ENCODE data around the gene SHROOM1. TPM values are rescaled to one million over a fixed set of nuclear protein-coding genes. Genes with fewer than 3 reads are reported as not detected.

Gene SHROOM1
- total RNA-seq, 1 experiment from 2014 or later: 23.3 TPM

GRCh38 chr5:132828846-132829494 lies 1.5 kb downstream of the SHROOM1 start:
- no peak for TF ChIP-seq EZH2 (IDR thresholded peaks at IDR 0.05; ENCODE audit: low read depth)
- no peak for TF ChIP-seq CTCF (conservative IDR thresholded peaks at IDR 0.05)
- Histone ChIP-seq H2AFZ (peak overlapping the region; percentile 89; the same call in 1 of the 2 replicates), H4K20me1 (ENCODE audit: insufficient read depth) (no peaks in the 10 kb centered on the region; the same call in 1 of the 2 replicates), H3K4me3 (peak overlapping the region; percentile 83; the same call in 1 of the 2 replicates), H3K4me2 (peak overlapping the region; percentile 90), H3K4me1 (replicated peaks; ENCODE audit: insufficient read depth) (peaks cover 14% of the 10 kb centered on the region; the same call in 1 of the 2 replicates), H3K27me3 (ENCODE audit: insufficient read depth, low read depth) (no peaks in the 10 kb centered on the region), H3K9me3 (ENCODE audit: insufficient read depth, low read depth) (no peaks in the 10 kb centered on the region), H3K79me2 (ENCODE audit: low read depth) (peaks cover 17% of the 10 kb centered on the region), H3F3A (ENCODE audit: insufficient read depth, low read depth) (no peaks in the 10 kb centered on the region), H3K9me2 (ENCODE audit: insufficient read depth) (no peaks in the 10 kb centered on the region), H3K36me3 (ENCODE audit: low read depth) (no peaks in the 10 kb centered on the region), H3K27ac (no peak overlapping the region)
- TSS peak; percentile 51 for BruUV-seq (replicated peaks)
- POLR2A ChIA-PET (ENCODE audit: unreplicated experiment): interaction anchor here (0.6 kb wide), 2 partner anchors 70 to 192 kb away, joined by 4 to 10 read pairs; no protein-coding TSS in a partner anchor
- CTCF ChIA-PET: interaction anchor here (0.6 to 2.4 kb wide), 4 partner anchors 9 to 1142 kb away, joined by 3 to 8 read pairs (median 4); partner anchors contain the start of gene GDF9
- intact Hi-C loops (cut with micrococcal nuclease; ENCODE audit: unreplicated experiment): no loop called here
- DNase-seq: no peak

GRCh38 chr5:132827943-132828673 lies 2.3 kb downstream of the SHROOM1 start:
- Histone ChIP-seq H3K36me3 (ENCODE audit: low read depth) (no peaks in the 10 kb centered on the region), H3K9me3 (ENCODE audit: insufficient read depth, low read depth) (no peaks in the 10 kb centered on the region), H3K27ac (no peak overlapping the region), H3F3A (ENCODE audit: insufficient read depth, low read depth) (no peaks in the 10 kb centered on the region), H3K9me2 (ENCODE audit: insufficient read depth) (no peaks in the 10 kb centered on the region), H2AFZ (no peak overlapping the region), H3K4me1 (replicated peaks; ENCODE audit: insufficient read depth) (peaks cover 14% of the 10 kb centered on the region; the same call in 1 of the 2 replicates), H4K20me1 (ENCODE audit: insufficient read depth) (no peaks in the 10 kb centered on the region; the same call in 1 of the 2 replicates), H3K79me2 (ENCODE audit: low read depth) (peaks cover 17% of the 10 kb centered on the region), H3K4me2 (no peak overlapping the region), H3K4me3 (no peak overlapping the region), H3K27me3 (ENCODE audit: insufficient read depth, low read depth) (no peaks in the 10 kb centered on the region)
- intact Hi-C loops (cut with micrococcal nuclease; ENCODE audit: unreplicated experiment): no loop called here
- POLR2A ChIA-PET (ENCODE audit: unreplicated experiment): no interaction called here
- BruUV-seq (replicated peaks): no TSS peak
- no peak for TF ChIP-seq EZH2 (IDR thresholded peaks at IDR 0.05; ENCODE audit: low read depth)
- no peak for TF ChIP-seq CTCF (conservative IDR thresholded peaks at IDR 0.05)
- no peak for DNase-seq
- CTCF ChIA-PET: interaction anchor here (0.6 to 2.4 kb wide), 2 partner anchors 8 to 1143 kb away, joined by 3 to 8 read pairs; no protein-coding TSS in a partner anchor

- no peaks in the 10 kb centered on the region for H3K27me3 ChIP-seq (ENCODE audit: insufficient read depth, low read depth)
- H2AFZ ChIP-seq: no peak overlapping the region
- H3K4me1 ChIP-seq (replicated peaks; ENCODE audit: insufficient read depth): peaks cover 14% of the 10 kb centered on the region; the same call in 1 of the 2 replicates
- H3K27ac ChIP-seq: no peak overlapping the region
- intact Hi-C loops (cut with micrococcal nuclease; ENCODE audit: unreplicated experiment): no loop called here
- H3K9me2 ChIP-seq (ENCODE audit: insufficient read depth): no peaks in the 10 kb centered on the region
- H3K4me2 ChIP-seq: no peak overlapping the region
- no peak overlapping the region for H3K4me3 ChIP-seq
- no peaks in the 10 kb centered on the region; the same call in 1 of the 2 replicates for H4K20me1 ChIP-seq (ENCODE audit: insufficient read depth)
- no peak for TF ChIP-seq CTCF (conservative IDR thresholded peaks at IDR 0.05)
- no peak for TF ChIP-seq EZH2 (IDR thresholded peaks at IDR 0.05; ENCODE audit: low read depth)
- ChIA-PET CTCF (no interaction called here), POLR2A (ENCODE audit: unreplicated experiment) (interaction anchor here (0.5 kb wide), 1 partner anchor 110 kb away, joined by 5 read pairs; no protein-coding TSS in a partner anchor)
- no peak for DNase-seq
- H3K9me3 ChIP-seq (ENCODE audit: insufficient read depth, low read depth): no peaks in the 10 kb centered on the region
- H3K79me2 ChIP-seq (ENCODE audit: low read depth): peaks cover 17% of the 10 kb centered on the region
- H3K36me3 ChIP-seq (ENCODE audit: low read depth): no peaks in the 10 kb centered on the region
- H3F3A ChIP-seq (ENCODE audit: insufficient read depth, low read depth): no peaks in the 10 kb centered on the region
- no TSS peak for BruUV-seq (replicated peaks)
Observed at GRCh38 chr5:132826424-132827082, 3.9 kb downstream of the SHROOM1 start.
